Activated CD4-positive, alpha-beta T cell treated with anti-CD3 and anti-CD28 coated beads, Interleukin-2, Interleukin-6, amounts not matched to agents 100 ng/mL and 50 ng/mL, durations not matched to agents 16 hours and 8 hours (primary cell): ENCODE data around the gene PRKAA1.
"Not testable (repeated sequence)": the region's sequence is repeated elsewhere in the genome, so short reads cannot be mapped to it uniquely, and the experiment has no call there.

Experiments used
- DNase-seq: peaks from one replicate; pipeline ENCODE4 v3.0.0-alpha.2; 2020

PRKAA1 gene

DNA sequence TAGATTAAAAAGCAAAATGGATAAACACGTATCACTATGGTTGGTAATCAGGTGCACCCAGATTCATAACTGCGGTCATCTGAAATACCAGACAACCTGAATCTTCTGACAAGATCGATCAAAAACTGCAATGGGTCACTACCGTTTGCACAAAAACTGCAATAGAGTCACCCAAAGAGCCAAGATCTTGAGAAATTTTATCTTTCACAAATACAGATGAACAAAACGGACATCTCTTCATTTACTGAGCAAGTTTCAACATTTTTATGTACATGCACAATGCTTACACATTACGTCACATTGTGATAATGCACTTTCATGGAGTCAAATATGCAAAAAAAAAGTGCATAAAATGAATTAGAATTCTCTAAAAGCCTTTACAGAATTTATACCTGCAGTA is 18.6 kb downstream of the PRKAA1 start:
- DNase-seq: no peak

DNA sequence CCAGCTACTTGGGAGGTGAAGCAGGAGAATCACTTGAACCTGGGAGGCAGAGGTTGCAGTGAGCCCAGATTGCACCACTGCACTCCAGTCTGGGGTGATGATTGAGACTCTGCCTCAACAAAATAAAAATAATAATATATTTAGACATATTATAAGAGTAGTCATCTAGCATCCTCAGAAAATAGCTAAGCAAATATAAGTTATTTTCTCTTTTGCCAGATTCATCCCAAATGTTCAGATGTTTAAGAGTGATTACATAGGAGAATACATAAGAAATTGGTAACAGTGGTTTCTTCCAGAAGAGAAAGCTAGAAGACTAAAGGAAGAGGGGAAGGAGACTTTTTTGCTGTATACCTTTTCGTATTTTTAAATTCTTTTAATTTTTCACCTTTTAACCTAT is 20.0 kb downstream of the PRKAA1 start:
- DNase-seq: no peak

DNA sequence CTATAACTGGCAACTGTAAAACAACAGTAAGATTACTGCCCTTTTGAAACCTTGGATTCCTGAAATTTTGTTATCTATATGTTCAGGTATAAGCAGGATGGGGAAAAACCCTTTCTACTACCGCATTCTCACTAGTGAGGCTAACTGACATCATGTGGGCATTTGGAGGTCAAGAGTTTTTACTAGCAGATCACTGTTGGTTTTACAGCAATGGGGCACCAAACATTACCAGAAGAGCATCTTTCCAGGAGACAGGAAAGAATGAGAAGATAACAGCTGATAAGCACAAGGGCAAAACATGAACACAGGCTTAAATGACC is 21.6 kb downstream of the PRKAA1 start:
- no peak for DNase-seq

DNA sequence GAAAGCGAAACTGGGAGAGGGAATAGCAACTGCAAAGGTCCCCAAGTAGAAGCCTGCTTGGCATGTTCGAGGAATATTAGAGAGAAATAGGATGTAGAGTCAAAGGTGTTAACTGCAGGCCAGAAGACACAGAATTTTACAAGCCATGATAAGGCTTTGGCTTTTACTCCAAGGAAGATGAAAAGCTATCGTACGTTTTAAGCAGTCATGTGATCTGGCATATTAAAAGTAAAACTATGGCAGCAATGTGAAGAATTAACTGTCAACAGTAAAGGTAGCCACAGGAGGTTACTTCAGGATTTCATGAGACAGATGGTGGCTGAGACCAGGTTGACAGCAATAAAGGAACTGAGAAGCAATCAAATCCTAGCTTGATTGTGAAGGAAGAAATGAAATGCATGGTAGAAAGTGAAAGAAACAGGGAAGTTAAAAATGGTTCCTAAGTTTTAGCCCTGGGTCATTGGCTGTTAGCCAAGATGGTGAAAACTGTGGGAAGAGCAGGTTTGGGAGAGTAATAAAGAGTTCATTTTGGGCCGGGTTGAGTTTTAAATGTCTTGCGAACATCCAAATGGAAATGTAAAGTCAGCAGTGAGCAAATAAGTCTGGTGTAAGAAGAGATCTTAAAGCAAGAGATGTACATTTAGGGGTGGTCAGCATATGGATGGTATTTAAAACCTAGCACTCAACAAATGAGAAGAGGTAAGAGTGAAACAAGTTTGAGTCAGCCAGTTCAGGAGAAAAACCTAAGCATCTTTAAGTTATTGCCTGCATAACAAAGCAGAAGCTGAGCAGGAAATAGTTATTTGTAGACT is 22.1 kb downstream of the PRKAA1 start:
- DNase-seq: no peak

DNA sequence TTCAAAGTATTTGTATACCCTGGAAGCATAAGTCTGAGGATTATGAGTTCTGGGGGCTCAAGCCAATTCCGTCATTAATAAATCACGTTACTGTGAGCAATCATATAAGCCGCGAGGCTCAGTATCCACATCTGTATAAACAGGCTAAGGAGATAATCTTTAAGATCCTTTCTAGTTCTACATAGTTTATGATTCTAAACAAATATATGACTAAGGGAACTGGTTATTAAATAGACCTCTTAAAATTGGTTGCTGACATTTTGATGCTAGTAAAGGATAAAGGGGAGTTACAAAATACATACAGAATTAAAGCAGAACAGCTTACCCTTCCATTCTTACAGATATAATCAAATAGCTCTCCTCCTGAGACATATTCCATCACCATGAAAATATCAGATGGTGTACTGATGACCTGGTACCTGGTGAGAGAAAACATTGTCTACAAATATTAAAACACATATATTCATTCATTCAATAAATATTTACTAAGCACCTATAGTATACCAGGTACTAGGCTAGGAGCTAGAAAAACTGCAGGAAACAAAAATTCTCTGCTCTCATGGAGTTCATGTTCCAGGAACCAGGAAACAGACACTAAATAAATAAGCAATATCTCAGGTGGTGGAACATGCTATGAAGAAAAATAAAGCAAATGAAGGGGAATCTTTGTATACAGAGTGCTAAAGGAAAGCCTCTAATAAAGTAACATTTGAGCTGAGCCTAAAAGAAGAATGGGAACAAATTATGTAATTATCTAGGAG is 22.9 kb downstream of the PRKAA1 start:
- no peak for DNase-seq

DNA sequence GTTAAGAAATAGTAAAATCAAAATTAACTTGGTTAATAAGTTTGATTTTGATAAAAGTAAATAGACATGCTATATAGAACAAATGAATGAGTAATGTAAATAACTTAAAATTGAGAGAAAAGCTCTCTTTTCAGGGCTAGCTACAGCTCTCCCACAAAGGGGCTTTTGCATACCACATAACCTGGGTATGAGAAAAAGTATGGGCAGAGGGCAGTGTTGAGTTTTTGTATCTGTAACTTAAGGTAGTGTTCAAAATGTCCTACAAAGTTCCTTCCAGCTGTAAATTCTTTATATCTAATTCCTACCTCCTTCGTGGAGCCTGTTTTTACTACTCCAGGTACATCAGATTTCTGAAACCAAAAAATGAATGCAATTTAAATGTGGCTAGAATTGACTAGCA is 23.6 kb downstream of the PRKAA1 start:
- no peak for DNase-seq

DNA sequence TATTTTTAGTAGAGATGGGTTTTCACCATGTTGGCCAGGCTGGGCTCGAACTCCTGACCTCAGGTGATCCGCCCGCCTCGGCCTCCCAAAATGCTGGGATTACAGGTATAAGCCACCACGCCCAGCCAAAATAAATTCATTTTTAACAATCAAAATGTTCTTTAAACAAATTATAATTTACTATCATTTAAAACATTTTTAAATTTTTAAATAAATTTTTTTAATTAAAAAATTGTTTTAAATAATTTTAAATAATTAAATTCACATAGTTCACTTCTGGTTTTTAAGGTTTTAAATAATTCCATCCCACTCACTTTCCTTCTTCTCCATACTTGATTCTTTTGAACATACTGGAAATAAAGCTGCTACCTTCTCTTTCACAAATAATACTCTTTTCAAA is 27.4 kb downstream of the PRKAA1 start:
- no peak for DNase-seq

DNA sequence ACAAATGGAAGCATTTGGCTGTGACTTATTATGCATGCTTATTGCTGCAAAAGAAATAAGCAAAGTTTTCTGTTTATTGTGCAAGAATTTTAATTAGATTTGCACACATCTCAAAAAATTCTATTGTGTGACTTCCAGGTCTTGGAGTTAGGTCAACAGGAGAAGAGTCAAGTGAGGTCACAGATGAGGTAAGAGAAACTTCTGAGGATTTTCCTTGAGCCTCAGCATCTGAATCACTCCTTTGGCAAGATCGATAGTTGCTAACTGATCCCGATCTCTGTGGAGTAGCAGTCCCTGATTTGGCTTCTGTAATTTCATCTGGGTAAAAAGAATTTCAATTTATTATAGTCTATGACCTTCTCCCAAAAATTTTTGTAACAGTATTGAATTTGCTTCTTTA is 35.5 kb downstream of the PRKAA1 start:
- no peak for DNase-seq

DNA sequence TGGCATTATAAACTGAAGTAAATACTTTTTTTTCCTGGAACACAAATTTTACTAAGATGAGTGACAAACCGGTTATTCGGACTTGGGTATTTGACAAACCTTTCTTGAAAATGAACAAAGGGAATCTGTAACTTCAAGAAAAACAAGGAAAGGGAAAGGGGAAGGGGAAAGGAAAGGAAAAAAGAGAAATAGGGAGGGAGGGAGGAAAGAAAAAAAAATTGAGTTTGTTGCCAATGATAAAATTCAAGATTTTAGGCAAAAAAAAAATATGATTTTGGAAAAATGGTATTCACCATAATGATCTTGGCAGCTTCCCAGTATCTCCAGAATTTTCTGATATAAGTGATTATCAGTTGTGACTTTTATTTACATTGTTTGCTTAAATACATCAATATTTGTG is 40.8 kb downstream of the PRKAA1 start:
- DNase-seq: no peak

DNA sequence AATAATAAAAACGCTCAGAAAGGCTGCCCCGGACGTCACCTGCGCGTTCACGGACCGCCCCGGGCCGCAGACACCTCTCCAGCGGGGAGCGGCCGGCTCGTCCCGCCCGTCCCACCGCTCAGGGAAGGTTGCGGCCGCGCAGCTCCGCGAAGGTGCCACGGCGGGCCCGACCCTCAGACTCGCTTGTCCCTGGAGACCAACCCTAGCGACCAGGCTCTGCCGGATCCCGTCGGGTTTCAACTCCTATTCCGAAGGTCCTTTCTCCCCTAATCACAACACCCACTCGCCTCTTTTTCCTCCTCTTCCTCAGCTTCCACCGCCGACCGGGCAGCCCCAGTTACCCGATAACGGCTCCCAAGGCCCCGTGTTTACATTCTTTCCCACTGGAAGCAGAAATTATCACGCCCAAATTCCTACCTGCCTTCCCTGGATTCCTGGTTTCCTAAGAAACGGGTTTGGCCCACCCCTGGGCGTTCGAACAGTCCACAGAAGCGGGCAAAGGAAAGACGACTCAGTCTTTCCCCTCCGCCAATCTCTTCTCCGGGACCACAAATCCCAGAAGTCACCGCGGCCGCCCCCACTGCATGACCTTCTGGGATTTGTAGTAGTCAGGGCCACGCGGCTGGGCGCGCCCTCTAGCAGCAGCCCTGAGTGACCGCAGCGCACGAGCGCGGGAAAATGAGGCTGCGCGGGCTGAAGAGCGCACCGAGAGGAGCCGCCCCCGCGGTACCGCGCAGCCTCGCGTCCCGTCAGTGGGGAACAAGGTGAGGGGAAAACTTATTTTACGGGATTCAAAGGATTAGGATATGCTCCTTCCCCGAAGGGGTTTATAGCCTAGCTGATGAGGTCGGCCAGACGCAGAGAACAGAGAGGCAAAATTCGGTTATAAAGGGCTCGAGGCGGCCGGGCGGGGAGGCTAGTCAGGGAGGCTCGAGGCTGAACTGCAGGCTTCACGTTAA is 42.5 kb downstream of the PRKAA1 start, which contains the start of gene TTC33:
TTC33 (minus strand) TSS at position 555 of the 959 bp plus-strand sequence. CDS start 8,943 bp downstream, outside the sequence.
- DNase-seq: peak; percentile 98

DNA sequence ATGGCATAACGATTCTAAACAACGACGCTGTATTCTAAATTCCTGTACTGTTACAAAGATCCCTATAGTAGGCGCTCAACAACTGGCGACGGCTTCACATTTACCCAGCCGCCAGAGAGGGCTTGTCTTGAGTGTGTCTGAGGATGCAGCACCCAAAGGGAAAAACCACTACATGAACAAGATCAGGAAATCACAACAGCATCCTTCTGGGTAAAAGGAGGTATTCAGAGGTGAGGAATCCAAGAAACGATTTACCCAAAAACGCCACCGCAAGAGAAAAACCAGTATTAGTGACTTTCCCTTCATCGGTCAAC is 43.1 kb downstream of the PRKAA1 start:
- peak; percentile 85 for DNase-seq

DNA sequence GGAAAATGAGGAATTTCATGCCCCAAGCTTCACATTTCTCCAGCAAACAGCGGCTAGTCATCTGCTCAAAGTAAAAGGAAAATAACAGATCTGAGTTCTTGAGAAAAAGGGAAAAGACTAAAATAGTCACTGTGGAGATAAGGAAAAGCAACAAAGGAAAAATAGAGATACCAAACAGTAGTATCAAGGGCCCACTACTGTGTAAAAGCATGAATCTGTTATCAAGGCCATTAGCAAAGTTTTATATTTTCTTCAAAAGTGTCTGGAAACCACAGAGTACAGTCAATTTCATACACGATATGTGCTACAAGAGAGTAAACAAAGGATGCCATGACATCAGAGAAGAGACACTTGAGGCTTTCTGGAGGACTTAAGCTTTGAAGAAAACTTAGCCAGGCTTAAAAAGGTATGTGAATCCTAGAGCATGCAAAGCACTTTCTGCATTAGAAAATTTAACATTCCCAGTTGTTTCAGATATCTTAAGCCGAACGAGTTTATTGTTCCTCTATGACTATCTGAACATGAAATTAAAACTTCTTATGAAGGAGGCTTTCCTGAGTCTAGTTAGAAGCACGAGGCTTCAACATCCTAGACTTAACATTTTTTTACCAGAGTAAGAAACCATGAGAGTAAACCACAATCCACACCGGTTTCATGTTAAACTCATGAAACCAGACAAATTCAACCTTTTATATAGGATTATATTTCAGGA is 43.6 kb downstream of the PRKAA1 start:
- peak; percentile 49 for DNase-seq

DNA sequence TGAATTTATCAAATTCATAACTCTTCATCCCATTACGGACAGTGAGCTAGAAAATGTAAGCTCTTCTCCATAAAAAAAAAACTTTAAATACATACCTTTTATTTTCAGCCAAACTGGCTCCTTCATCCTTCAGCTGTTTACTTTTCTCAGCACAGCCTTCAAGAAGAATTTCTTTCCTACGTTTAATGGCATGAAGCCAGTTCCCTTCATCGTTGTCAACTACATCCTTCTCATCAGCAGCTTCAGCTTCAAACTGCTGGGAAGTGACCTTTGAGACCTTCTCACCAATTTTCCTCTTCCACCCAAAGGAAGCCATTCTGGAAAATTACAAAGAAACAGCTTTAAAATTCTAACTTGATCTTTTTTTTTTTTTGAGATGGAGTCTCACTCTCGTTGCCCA is 51.5 kb downstream of the PRKAA1 start:
- DNase-seq: no peak

DNA sequence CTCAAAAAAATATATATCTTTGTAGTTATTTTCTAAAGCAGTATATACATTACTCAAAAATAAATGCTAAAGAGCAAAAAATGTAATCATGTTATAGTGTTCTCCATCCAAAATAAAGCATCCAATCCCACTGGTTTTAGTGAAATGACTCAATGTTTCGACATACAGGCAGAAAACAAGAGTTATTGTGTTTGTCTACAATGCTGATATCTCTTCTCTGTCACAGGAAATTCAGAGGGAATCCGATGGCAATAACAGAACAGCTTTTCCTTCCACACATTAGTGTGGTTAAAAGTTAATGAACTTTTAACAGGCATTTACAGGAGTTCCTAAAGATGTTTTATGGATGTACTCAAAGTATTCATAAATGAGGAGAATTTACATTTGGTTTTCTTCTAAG is 54.4 kb downstream of the PRKAA1 start:
- DNase-seq: no peak

DNA sequence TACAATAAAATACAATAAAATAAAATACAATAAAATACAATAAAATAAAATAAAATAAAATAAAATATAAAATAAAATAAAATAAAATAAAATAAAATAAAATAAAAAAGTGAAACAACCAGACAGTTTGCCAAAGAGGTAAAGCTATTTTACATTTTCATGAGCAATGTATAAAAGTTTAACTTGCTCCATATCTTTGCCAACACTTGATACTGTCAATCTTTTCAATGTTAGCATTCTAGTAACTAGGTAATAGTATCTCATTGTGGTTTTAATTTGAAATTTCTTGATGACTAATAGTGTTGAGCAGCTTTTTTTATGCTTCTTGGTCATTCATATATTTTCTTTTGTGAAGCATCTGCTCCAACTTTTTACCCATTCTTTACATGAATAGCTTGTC is 59.7 kb downstream of the PRKAA1 start:
- DNase-seq: no peak

DNA sequence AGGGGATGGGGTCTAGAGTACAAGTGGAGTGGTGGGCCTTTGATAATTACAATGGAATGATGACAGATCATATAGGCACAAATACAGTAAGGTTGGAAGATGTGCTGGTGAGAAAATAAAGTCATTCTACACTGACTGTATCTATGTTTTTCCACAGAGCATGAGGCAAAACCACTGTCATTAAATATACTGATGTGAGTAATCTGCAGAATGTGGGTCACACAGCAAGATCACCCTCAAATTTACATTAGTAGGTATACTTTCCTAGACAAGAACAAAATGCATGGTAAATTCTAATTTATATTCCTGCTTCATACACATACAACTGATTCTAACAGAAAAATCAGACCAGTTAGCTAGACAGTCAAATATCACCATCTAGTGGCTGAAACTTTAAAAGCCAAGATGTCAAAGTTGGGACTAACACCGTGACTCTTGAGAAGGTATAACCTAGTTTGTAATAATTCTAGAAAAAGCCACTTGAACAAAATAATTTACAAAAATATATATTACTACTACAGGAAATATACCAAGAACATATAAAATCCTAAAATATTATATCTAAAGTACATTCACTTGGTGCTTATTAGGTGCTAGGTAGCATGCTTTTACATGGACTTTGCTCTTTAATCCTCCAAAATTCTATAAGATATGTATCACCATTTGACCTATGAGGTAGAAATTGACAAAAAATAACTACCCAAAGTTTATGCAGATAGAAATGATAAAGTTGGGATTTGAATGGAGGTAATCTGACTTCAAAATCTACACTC is 61.9 kb downstream of the PRKAA1 start:
- peak; percentile 78 for DNase-seq

DNA sequence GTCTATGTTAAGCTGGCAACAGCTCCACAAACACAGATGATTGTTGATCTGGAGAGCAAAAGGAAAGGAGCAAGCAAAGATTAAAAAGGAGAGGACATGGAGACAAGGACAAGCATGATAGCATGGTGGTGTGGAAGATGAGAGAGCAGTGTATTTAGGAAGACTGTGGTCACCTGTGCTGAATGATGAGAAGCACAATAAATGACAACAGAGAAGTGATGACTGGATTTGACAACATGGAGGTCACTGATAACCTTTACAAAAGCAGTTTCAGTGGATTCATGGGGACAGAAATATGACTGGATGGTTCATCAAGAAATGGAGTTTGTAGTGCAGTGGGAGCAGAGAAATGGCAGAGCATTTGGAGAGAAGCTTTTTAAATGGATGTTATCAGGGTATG is 62.6 kb downstream of the PRKAA1 start:
- DNase-seq: no peak

DNA sequence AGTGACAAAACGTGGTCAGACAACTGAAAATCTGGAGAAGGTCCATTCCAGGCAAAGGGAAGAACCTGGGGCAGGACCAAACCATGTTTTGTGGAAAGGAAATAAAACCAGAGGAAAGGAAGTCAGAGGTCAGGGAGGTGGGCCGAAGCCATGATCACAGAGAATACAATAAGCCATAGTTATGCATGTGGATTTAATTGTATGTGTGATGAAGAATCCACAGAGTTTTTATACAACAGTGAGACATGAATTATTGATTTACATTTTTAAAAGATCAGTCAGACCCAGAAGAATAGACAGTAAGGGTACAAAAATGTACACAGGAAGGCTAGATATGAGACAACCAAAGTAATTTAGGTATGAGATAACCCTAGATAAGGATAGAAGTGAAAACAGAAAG is 63.2 kb downstream of the PRKAA1 start:
- DNase-seq: no peak

DNA sequence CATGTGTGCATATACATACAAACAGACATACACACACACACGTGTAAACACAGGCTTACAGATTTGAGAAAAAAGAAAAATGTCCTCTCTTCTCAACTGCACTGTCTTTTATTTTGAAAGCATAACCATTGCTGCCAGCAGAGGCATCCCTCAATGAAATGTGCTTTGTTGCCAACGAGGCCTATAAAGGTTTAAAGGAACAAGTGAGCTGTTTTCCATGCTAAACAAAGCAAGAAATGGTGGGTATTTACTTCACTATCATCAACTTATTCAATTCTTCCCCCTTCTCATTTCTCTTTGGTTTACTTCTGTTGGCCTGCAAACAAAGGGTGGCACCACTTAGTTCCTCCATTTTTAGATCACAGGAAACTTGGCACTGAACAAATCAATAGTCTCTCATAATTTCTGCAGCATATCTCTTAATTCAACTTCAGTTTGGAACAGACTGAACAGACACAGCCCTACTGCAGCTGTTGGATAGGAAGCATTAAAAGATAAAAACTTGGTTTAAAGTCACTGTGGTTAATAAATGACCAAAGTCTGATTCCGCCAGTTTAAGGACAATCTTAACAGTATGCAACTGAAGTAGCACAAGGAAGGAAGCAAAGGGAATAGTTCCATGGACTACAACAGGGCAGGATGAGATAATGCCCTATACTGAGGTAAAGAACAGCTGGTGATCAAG is 64.2 kb downstream of the PRKAA1 start:
- no peak for DNase-seq

DNA sequence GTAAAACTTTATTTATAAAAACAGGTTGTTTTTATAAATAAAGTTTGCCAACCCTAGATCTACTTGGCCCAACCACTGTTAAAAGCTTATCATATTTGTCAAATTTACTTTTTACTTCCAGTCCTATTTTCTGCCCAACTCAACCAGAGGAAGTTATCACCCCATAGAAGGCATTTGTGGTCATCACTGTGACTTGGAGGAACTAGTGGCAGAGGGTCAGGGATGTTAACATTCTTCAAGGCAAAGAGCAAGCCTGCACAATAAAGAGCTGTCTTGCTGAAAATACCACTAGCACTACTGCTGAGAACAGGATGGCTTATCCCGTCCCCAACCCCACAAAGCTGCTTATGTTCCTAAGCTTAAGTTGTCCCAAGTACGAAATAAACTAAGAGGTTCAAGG is 64.7 kb downstream of the PRKAA1 start:
- DNase-seq: no peak

DNA sequence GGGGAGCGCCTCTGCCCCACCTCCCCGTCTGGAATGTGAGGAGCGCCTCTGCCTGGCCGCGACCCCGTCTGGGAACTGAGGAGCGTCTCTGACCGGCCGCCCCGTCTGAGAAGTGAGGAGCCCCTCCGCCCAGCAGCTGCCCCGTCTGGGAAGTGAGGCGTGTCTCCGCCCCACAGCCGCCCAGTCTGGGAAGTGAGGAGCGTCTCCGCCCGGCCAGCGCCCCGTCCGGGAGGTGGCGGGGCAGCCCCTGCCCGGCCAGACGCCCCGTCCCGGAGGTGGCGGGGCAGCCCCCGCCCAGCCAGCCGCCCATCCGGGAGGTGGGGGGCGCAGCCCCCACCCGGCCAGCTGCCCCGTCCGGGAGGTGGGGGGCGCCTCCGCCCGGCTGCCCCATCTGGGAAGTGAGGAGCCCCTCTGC is 75.7 kb downstream of the PRKAA1 start:
- not testable (repeated sequence) for DNase-seq
